Gastrocnemius medialis (tissue), 4 donors: ENCODE data around the gene TNPO2. TPM values are rescaled to one million over a fixed set of nuclear protein-coding genes. Genes with fewer than 3 reads are reported as not detected.

Source experiments
- ATAC-seq, 2 donors: fragments of 150-250 bp; one replicate each; pipeline ENCODE4 v1.9.1; 2016
- DNase-seq, 2 donors: peaks; one replicate each; pipeline ENCODE4 v3.0.0-alpha.2; 2019
- H3K27ac ChIP-seq, 4 donors: fragments of 200-600 bp; sonication (generic); 1 replicate in 1 of 4; 2 replicates in 3 of 4; pipeline ENCODE4 v1.5.1; 2016 to 2018; ENCODE audit warnings: mild to moderate bottlenecking in 2 of 4, moderate library complexity in 1 of 4
- H3K27me3 ChIP-seq, 3 donors: fragments of 200-600 bp; sonication (generic) in 2 of 3; 1 replicate in 1 of 3; 2 replicates in 2 of 3; pipeline versions ENCODE4 v1.5.1 to v1.6.0; 2016 to 2019; ENCODE audit warnings: mild to moderate bottlenecking in 1 of 3, moderate library complexity in 1 of 3
- H3K36me3 ChIP-seq, 2 donors: fragments of 200-600 bp; sonication (generic) in 1 of 2; one replicate each; pipeline ENCODE4 v1.5.1; 2017 to 2018
- H3K4me1 ChIP-seq, 2 donors: fragments of 200-600 bp; sonication (generic) in 1 of 2; one replicate each; pipeline ENCODE4 v1.5.1; 2016 to 2017; ENCODE audit warnings: mild to moderate bottlenecking in 2 of 2
- H3K4me3 ChIP-seq, 4 donors: fragments of 200-600 bp; sonication (generic) in 3 of 4; 1 replicate in 1 of 4; 2 replicates in 3 of 4; pipeline ENCODE4 v1.5.1; 2016 to 2019; ENCODE audit warnings: mild to moderate bottlenecking in 2 of 4
- H3K9me3 ChIP-seq, 3 donors: fragments of 200-600 bp; sonication (generic) in 2 of 3; 1 replicate in 1 of 3; 2 replicates in 2 of 3; pipeline ENCODE4 v1.5.1; 2016 to 2019
- CTCF ChIP-seq, 5 experiments: fragments of 450-650 bp in 3 of 5; fragments of 200-600 bp in 2 of 5; sonication (generic) in 2 of 5; IDR thresholded peaks in 4 of 5; conservative IDR thresholded peaks in 1 of 5; 1 replicate in 4 of 5; 2 replicates in 1 of 5; pipeline ENCODE4 v1.5.1; 2016 to 2019; ENCODE audit warnings: antibody characterized with exemption in 5 of 5, mild to moderate bottlenecking in 3 of 5, moderate library complexity in 3 of 5
- POLR2A ChIP-seq, 2 donors: fragments of 450-650 bp; IDR thresholded peaks; one replicate each; pipeline ENCODE4 v1.6.1; 2017; ENCODE audit warnings: antibody characterized with exemption in 2 of 2, mild to moderate bottlenecking in 2 of 2, moderate library complexity in 2 of 2
- in situ Hi-C, 4 donors: fragments of 200-750 bp; cut with MboI; loops; one replicate each; pipeline versions ENCODE4 v1.15.0 to v1.8.0; 2017; ENCODE audit warnings: low sequenced_read_pairs in 4 of 4
- intact Hi-C: fragments of 100-400 bp; cut with DNase I; formaldehyde crosslinking; loops from one replicate; pipeline ENCODE4 v1.15.1; 2023; ENCODE audit warnings: low total_unique reads
- total RNA-seq, 4 donors: library from RNA; depleted of rRNA; stranded (reverse); fragments of >200 nt; gene quantifications; one replicate each; pipeline versions ENCODE4 v1.1.0 to v1.2.3, GENCODE V29; 2016

TNPO2 gene
- total RNA-seq = 10 to 100 TPM; 32.1 to 49.9 (median 42.0) TPM

GRCh38 chr19:12723641-12724426, at the start of gene TNPO2:
Gene TNPO2, minus strand, starts transcription at chr19:12723932. Its CDS starts 2,955 bp downstream, at chr19:12720977.
- in situ Hi-C loops = no loop called here
- TF ChIP-seq CTCF (IDR thresholded peaks at IDR 0.05 in 4 of 5, conservative IDR thresholded peaks at IDR 0.05 in 1 of 5) = no peak
- peak; percentile 47 for TF ChIP-seq POLR2A (IDR thresholded peaks at IDR 0.05)
- H3K4me1 ChIP-seq = peaks cover 26 to 29% of the 10 kb centered on the region in 2 donors
- intact Hi-C loops = loop anchor here (5.0 kb wide), 3 partner anchors 42 to 208 kb away; partner anchors contain the start of genes DHPS, FARSA and JUNB
- no peaks in the 10 kb centered on the region for H3K27me3 ChIP-seq
- H3K27ac ChIP-seq = peak within 1 kb of the TSS; percentile 87 to 99 (median 94)
- no peaks in the 10 kb centered on the region for H3K9me3 ChIP-seq
- DNase-seq (peak; percentile 54), ATAC-seq (peak; percentile 32 to 33)
- peaks cover 0 to 12% of the 10 kb centered on the region in 2 donors for H3K36me3 ChIP-seq
- peak within 1 kb of the TSS; percentile 72 to 83 (median 76) for H3K4me3 ChIP-seq

GRCh38 chr19:12772323-12772722, 48.6 kb upstream of the TNPO2 start:
- peak; percentile 52 to 82 for DNase-seq

GRCh38 chr19:12770922-12771321, 47.2 kb upstream of the TNPO2 start:
- peaks cover 42 to 47% of the 10 kb centered on the region in 2 donors for H3K4me1 ChIP-seq
- ATAC-seq (no peak), DNase-seq (no peak)
- TF ChIP-seq POLR2A (IDR thresholded peaks at IDR 0.05) = no peak
- no peak for TF ChIP-seq CTCF (IDR thresholded peaks at IDR 0.05 in 4 of 5, conservative IDR thresholded peaks at IDR 0.05 in 1 of 5)
- H3K9me3 ChIP-seq = no peaks in the 10 kb centered on the region
- H3K4me3 ChIP-seq = no peak overlapping the region
- H3K27me3 ChIP-seq = no peaks in the 10 kb centered on the region
- intact Hi-C loops (loop anchor here (10.0 kb wide), 1 partner anchor 1794 kb away; no protein-coding TSS in a partner anchor), in situ Hi-C loops (no loop called here)
- H3K27ac ChIP-seq = peak overlapping the region in 1 of 4 donors; percentile 94
- H3K36me3 ChIP-seq = no peaks in the 10 kb centered on the region

More at GRCh38 chr19:12772323-12772722, 48.6 kb upstream of the TNPO2 start:
- intact Hi-C loops = loop anchor here (10.0 kb wide), 1 partner anchor 1792 kb away; no protein-coding TSS in a partner anchor
- no peaks in the 10 kb centered on the region for H3K36me3 ChIP-seq
- H3K27ac ChIP-seq = peak overlapping the region; percentile 91 to 96 (median 94)
- no peaks in the 10 kb centered on the region for H3K9me3 ChIP-seq
- no peak overlapping the region for H3K4me3 ChIP-seq
- TF ChIP-seq POLR2A (IDR thresholded peaks at IDR 0.05) (no peak), CTCF (IDR thresholded peaks at IDR 0.05 in 4 of 5, conservative IDR thresholded peaks at IDR 0.05 in 1 of 5) (no peak)
- peak; percentile 64 to 71 for ATAC-seq
- H3K4me1 ChIP-seq = peaks cover 45 to 50% of the 10 kb centered on the region in 2 donors
- in situ Hi-C loops = no loop called here
- no peaks in the 10 kb centered on the region for H3K27me3 ChIP-seq

- peaks cover 37 to 44% of the 10 kb centered on the region in 2 donors for H3K4me1 ChIP-seq
- intact Hi-C loops (loop anchor here (10.0 kb wide), 1 partner anchor 1795 kb away; no protein-coding TSS in a partner anchor), in situ Hi-C loops (loop anchor here in 3 of 4 donors (5.0 to 10.0 kb wide), 2 partner anchors 75 to 78 kb away; no protein-coding TSS in a partner anchor)
- peak in 1 of 2 donors; percentile 17 for TF ChIP-seq POLR2A (IDR thresholded peaks at IDR 0.05)
- TF ChIP-seq CTCF (IDR thresholded peaks at IDR 0.05 in 4 of 5, conservative IDR thresholded peaks at IDR 0.05 in 1 of 5) = no peak
- H3K36me3 ChIP-seq = no peaks in the 10 kb centered on the region
- H3K27me3 ChIP-seq = no peaks in the 10 kb centered on the region
- DNase-seq = peak in 1 of 2 donors; percentile 54
- ATAC-seq = no peak
- no peaks in the 10 kb centered on the region for H3K9me3 ChIP-seq
- H3K27ac ChIP-seq = peak overlapping the region; percentile 23 to 73 (median 56)
- H3K4me3 ChIP-seq = no peak overlapping the region
Measured at GRCh38 chr19:12769689-12770088, 46.0 kb upstream of the TNPO2 start.
